HCT116 (cell line): Measurements from ENCODE around the gene MEIS2. TPM values are rescaled to one million over a fixed set of nuclear protein-coding genes. Genes with fewer than 3 reads are reported as not detected.

Source experiments
- ATAC-seq: fragments of 200-7000 bp; cut with Tn5 transposase; 2 replicates; pipeline ENCODE4 v1.9.1; 2020; ENCODE audit warnings: mild to moderate bottlenecking, moderate library complexity
- BruUV-seq: library from RNA; stranded (reverse); fragments of 400-500 nt; replicated peaks from 2 replicates; lab custom pipeline; 2021; lab: Mats Ljungman, UMichigan
- CTCF ChIA-PET: fragments of 300-600 bp; sonication (Branson Sonifier 250); formaldehyde crosslinking; loops from one replicate; lab custom pipeline; 2021; ENCODE audit warnings: antibody characterized with exemption; lab: Charles Lee
- POLR2A ChIA-PET: fragments of 300-600, 350-600 bp; sonication (Branson Sonifier 250); formaldehyde crosslinking; loops from one replicate; lab custom pipeline; 2021; ENCODE audit warnings: antibody characterized with exemption; lab: Charles Lee
- RAD21 ChIA-PET, 2 experiments: fragments of 300-600 bp; sonication (Branson Sonifier 250); formaldehyde crosslinking; loops; one replicate each; lab custom pipeline; 2023; ENCODE audit warnings: low total read pairs in 2 of 2; ENCODE audit not compliant: uncharacterized antibody in 2 of 2, unreplicated experiment in 2 of 2, low non-redundant PET in 1 of 2; lab: Charles Lee
- DNase-seq: peaks from one replicate; pipeline ENCODE4 v3.0.0-alpha.2; 2010; ENCODE audit warnings: low read depth, low spot score
- H2AFZ ChIP-seq: fragments of 200-600 bp; shearing (Covaris generic), sonication (generic); 2 replicates; pipeline ENCODE4 v1.6.1; 2017; ENCODE audit warnings: low read depth, mixed run types, mixed read lengths, antibody characterized with exemption, low read length; ENCODE audit not compliant: poor library complexity, severe bottlenecking
- H3K27ac ChIP-seq: 2 replicates; pipeline ENCODE4 v1.5.1; 2012; ENCODE audit warnings: low read depth, low read length
- H3K27me3 ChIP-seq: fragments of 200-600 bp; sonication (generic); 2 replicates; pipeline ENCODE4 v1.6.1; 2016; ENCODE audit warnings: mixed run types, low read length, mixed read lengths; ENCODE audit not compliant: insufficient read depth
- H3K36me3 ChIP-seq, 2 experiments: fragments of 200-500 bp in 1 of 2; fragments of 200-600 bp in 1 of 2; sonication (Bioruptor generic) in 1 of 2; sonication (generic) in 1 of 2; 2 replicates each; pipeline versions ENCODE4 v1.5.1 to v1.6.1; 2014 to 2016; ENCODE audit warnings: low read length in 2 of 2, inconsistent platforms in 1 of 2, mixed read lengths in 1 of 2, mixed run types in 1 of 2; ENCODE audit not compliant: insufficient read depth in 2 of 2, control insufficient read depth in 1 of 2
- H3K4me1 ChIP-seq, 2 experiments: fragments of 200-600 bp in 1 of 2; sonication (generic) in 1 of 2; 2 replicates each; pipeline versions ENCODE4 v1.5.1 to v1.6.1; 2012 to 2017; ENCODE audit warnings: low read length in 2 of 2, inconsistent platforms in 1 of 2, mild to moderate bottlenecking in 1 of 2, mixed read lengths in 1 of 2, mixed run types in 1 of 2, moderate library complexity in 1 of 2; ENCODE audit not compliant: insufficient read depth in 2 of 2, control insufficient read depth in 1 of 2
- H3K4me2 ChIP-seq: fragments of 200-600 bp; sonication (generic); 2 replicates; pipeline ENCODE4 v1.6.1; 2017; ENCODE audit warnings: mixed run types, low read length, mixed read lengths
- H3K4me3 ChIP-seq, 2 experiments: fragments of 200-600 bp in 1 of 2; sonication (generic) in 1 of 2; replicated peaks in 1 of 2; 2 replicates each; pipeline ENCODE4 v1.5.1; 2011 to 2016; ENCODE audit warnings: low read length in 2 of 2, control low read depth in 1 of 2, low read depth in 1 of 2, mild to moderate bottlenecking in 1 of 2, mixed read lengths in 1 of 2, mixed run types in 1 of 2
- H3K79me2 ChIP-seq: fragments of 200-600 bp; sonication (generic); 2 replicates; pipeline ENCODE4 v1.6.1; 2017; ENCODE audit warnings: mild to moderate bottlenecking, mixed run types, low read length, moderate library complexity, mixed read lengths; ENCODE audit not compliant: insufficient read depth
- H3K9ac ChIP-seq: fragments of 200-600 bp; sonication (generic); 2 replicates; pipeline ENCODE4 v1.6.1; 2016; ENCODE audit warnings: low read length, mixed read lengths
- H3K9me2 ChIP-seq: fragments of 200-600 bp; sonication (generic), shearing (Covaris generic); 2 replicates; pipeline ENCODE4 v1.6.1; 2017; ENCODE audit warnings: mixed run types, mild to moderate bottlenecking, moderate library complexity; ENCODE audit not compliant: insufficient read depth
- H3K9me3 ChIP-seq, 2 experiments: fragments of 200-500 bp in 1 of 2; fragments of 200-600 bp in 1 of 2; sonication (Bioruptor generic) in 1 of 2; sonication (generic) in 1 of 2; 2 replicates each; pipeline ENCODE4 v1.6.1; 2014 to 2017; ENCODE audit warnings: low read length in 2 of 2, mixed read lengths in 2 of 2, inconsistent platforms in 1 of 2, low read depth in 1 of 2, mild to moderate bottlenecking in 1 of 2, mixed run types in 1 of 2, moderate library complexity in 1 of 2; ENCODE audit not compliant: control insufficient read depth in 1 of 2, insufficient read depth in 1 of 2
- H4K20me1 ChIP-seq: fragments of 200-600 bp; sonication (generic), shearing (Covaris generic); 2 replicates; pipeline ENCODE4 v1.6.1; 2017; ENCODE audit warnings: mixed run types, mild to moderate bottlenecking, moderate library complexity; ENCODE audit not compliant: insufficient read depth
- CBX3 ChIP-seq: IDR thresholded peaks from 2 replicates; pipeline ENCODE4 v1.6.1; 2012; ENCODE audit warnings: low read depth
- FOSL1 ChIP-seq: IDR thresholded peaks from 2 replicates; pipeline ENCODE4 v1.6.1; 2012; ENCODE audit warnings: low read depth
- MAX ChIP-seq: IDR thresholded peaks from 2 replicates; pipeline ENCODE4 v1.6.1; 2012
- POLR2A ChIP-seq: IDR thresholded peaks from 2 replicates; pipeline ENCODE4 v1.7.0; 2011; ENCODE audit warnings: borderline replicate concordance; ENCODE audit not compliant: insufficient read depth, insufficient read length; ENCODE audit errors: extremely low read depth
- ZNF274 ChIP-seq: fragments of 200-500 bp; sonication (Bioruptor generic); IDR thresholded peaks from 2 replicates; pipeline ENCODE4 v1.6.1; 2014; ENCODE audit warnings: mild to moderate bottlenecking, low read depth, low read length, inconsistent platforms
- intact Hi-C: fragments of 100-400 bp; cut with micrococcal nuclease; formaldehyde crosslinking; loops from 2 replicates; pipeline ENCODE4 v1.10.0; 2022
- total RNA-seq: library from RNA; stranded (reverse); gene quantifications from one replicate; pipeline ENCODE4 v1.2.1, GENCODE V29; 2021; ENCODE audit not compliant: unreplicated experiment
- TF ChIP-seq, protein P1 (sequence below): IDR thresholded peaks from 2 replicates; pipeline ENCODE4 v1.6.1; 2012

MEIS2 gene
- total RNA-seq, 1 experiment from 2014 or later, result 11.5 TPM

GRCh38 chr15:37107071-37107743 lies 6.9 kb upstream of the MEIS2 start:
- intact Hi-C loops, result no loop called here

GRCh38 chr15:37106490-37107001 lies 6.2 kb upstream of the MEIS2 start:
- no peaks in the 10 kb centered on the region for H3K79me2 ChIP-seq
- H4K20me1 ChIP-seq, result no peaks in the 10 kb centered on the region
- no peaks in the 10 kb centered on the region for H3K9me3 ChIP-seq
- DNase-seq (no peak), ATAC-seq (no peak)
- no peak overlapping the region for H3K27ac ChIP-seq
- H3K4me3 ChIP-seq, result no peak overlapping the region
- H3K9me2 ChIP-seq, result no peaks in the 10 kb centered on the region
- no peak overlapping the region for H3K4me2 ChIP-seq
- RAD21 ChIA-PET, result no interaction called here
- POLR2A ChIA-PET, result no interaction called here
- H2AFZ ChIP-seq, result no peak overlapping the region
- H3K27me3 ChIP-seq, result no peaks in the 10 kb centered on the region
- intact Hi-C loops, result no loop called here
- H3K36me3 ChIP-seq, result no peaks in the 10 kb centered on the region
- H3K9ac ChIP-seq, result no peak overlapping the region
- no TSS peak for BruUV-seq
- no peak for TF ChIP-seq POLR2A
- TF ChIP-seq CBX3, result no peak
- TF ChIP-seq, all 23 proteins: peak for 0
- CTCF ChIA-PET, result interaction anchor here (1.0 kb wide), 1 partner anchor 223 kb away, joined by 3 read pairs; no protein-coding TSS in a partner anchor
- no peaks in the 10 kb centered on the region for H3K4me1 ChIP-seq

More at GRCh38 chr15:37107071-37107743, 6.9 kb upstream of the MEIS2 start:
- H3K9me3 ChIP-seq, result no peaks in the 10 kb centered on the region
- H3K27ac ChIP-seq, result no peak overlapping the region
- no peak for DNase-seq
- BruUV-seq, result no TSS peak
- H2AFZ ChIP-seq, result no peak overlapping the region
- H4K20me1 ChIP-seq, result no peaks in the 10 kb centered on the region
- no peaks in the 10 kb centered on the region for H3K27me3 ChIP-seq
- no peak overlapping the region for H3K4me3 ChIP-seq
- ChIA-PET POLR2A (no interaction called here), CTCF (no interaction called here), RAD21 (no interaction called here)
- no peaks in the 10 kb centered on the region for H3K9me2 ChIP-seq
- H3K4me1 ChIP-seq, result no peaks in the 10 kb centered on the region
- ATAC-seq, result no peak
- H3K79me2 ChIP-seq, result no peaks in the 10 kb centered on the region
- H3K4me2 ChIP-seq, result no peak overlapping the region
- H3K9ac ChIP-seq, result no peak overlapping the region
- no peaks in the 10 kb centered on the region for H3K36me3 ChIP-seq
- TF ChIP-seq POLR2A, result no peak
- TF ChIP-seq, protein P1, sequence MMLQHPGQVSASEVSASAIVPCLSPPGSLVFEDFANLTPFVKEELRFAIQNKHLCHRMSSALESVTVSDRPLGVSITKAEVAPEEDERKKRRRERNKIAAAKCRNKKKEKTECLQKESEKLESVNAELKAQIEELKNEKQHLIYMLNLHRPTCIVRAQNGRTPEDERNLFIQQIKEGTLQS, result no peak
- TF ChIP-seq CBX3, result no peak
- no peak for TF ChIP-seq FOSL1
- TF ChIP-seq ZNF274, result no peak
- TF ChIP-seq MAX, result no peak
